Subcutaneous adipose tissue (tissue), 4 donors: ENCODE results near the gene HPCAL4. TPM values are rescaled to one million over a fixed set of nuclear protein-coding genes. Genes with fewer than 3 reads are reported as not detected.

ENCODE experiments used
- total RNA-seq, 4 donors: library from RNA; depleted of rRNA; stranded (reverse); fragments of >200 nt; gene quantifications; one replicate each; pipeline ENCODE4 v1.1.0, GENCODE V29; 2016
- TF ChIP-seq, protein P1 (sequence below): fragments of 450-650 bp; IDR thresholded peaks from one replicate; pipeline ENCODE4 v1.5.1; 2016; ENCODE audit warnings: low read depth, mild to moderate bottlenecking, control low read depth, antibody characterized with exemption, moderate library complexity

Gene HPCAL4
- total RNA-seq, 4 donors from 2014 or later: not detected

DNA sequence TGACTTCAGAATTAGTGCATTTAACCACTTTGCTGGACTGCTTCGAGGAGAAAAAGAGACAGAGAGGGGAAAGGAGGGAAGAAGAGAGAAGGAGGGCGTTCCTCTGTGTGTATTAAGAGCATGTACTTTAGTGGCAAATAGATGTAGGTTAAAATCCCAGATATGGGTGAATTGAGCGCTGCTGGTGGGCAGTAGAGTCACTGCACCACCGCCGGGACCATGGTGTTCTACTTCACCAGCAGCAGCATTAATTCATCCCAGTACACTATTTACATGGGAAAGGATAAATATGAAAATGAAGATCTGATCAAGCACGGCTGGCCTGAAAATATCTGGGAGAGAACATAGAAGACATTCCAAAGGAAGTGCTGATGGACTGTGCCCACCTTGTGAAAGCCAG is 26.6 kb upstream of the HPCAL4 start:
- TF ChIP-seq, protein P1, sequence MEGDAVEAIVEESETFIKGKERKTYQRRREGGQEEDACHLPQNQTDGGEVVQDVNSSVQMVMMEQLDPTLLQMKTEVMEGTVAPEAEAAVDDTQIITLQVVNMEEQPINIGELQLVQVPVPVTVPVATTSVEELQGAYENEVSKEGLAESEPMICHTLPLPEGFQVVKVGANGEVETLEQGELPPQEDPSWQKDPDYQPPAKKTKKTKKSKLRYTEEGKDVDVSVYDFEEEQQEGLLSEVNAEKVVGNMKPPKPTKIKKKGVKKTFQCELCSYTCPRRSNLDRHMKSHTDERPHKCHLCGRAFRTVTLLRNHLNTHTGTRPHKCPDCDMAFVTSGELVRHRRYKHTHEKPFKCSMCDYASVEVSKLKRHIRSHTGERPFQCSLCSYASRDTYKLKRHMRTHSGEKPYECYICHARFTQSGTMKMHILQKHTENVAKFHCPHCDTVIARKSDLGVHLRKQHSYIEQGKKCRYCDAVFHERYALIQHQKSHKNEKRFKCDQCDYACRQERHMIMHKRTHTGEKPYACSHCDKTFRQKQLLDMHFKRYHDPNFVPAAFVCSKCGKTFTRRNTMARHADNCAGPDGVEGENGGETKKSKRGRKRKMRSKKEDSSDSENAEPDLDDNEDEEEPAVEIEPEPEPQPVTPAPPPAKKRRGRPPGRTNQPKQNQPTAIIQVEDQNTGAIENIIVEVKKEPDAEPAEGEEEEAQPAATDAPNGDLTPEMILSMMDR: no peak

- TF ChIP-seq, protein P1: no peak
Observed at GRCh38 chr1:39713557-39713956, 22.3 kb upstream of the HPCAL4 start.

DNA sequence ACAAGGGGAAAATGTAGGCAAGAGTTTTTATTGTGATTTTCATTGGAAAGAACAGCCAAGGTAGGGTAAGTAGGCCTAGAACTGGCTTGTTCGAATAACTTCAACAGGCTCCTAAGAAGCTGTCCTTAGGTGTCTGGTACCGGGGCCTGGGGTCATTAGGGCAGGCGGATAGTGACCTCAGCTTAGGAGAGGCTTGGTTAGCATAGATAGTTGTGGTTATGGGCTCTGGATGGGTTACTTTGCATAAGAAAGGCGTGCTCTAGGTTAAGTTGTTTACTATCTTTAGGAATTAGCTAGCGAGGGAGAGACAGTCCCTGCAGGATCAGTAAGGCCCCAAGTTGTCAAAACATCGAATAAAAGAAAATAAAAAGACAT is 20.7 kb upstream of the HPCAL4 start:
- TF ChIP-seq, protein P1: no peak

DNA sequence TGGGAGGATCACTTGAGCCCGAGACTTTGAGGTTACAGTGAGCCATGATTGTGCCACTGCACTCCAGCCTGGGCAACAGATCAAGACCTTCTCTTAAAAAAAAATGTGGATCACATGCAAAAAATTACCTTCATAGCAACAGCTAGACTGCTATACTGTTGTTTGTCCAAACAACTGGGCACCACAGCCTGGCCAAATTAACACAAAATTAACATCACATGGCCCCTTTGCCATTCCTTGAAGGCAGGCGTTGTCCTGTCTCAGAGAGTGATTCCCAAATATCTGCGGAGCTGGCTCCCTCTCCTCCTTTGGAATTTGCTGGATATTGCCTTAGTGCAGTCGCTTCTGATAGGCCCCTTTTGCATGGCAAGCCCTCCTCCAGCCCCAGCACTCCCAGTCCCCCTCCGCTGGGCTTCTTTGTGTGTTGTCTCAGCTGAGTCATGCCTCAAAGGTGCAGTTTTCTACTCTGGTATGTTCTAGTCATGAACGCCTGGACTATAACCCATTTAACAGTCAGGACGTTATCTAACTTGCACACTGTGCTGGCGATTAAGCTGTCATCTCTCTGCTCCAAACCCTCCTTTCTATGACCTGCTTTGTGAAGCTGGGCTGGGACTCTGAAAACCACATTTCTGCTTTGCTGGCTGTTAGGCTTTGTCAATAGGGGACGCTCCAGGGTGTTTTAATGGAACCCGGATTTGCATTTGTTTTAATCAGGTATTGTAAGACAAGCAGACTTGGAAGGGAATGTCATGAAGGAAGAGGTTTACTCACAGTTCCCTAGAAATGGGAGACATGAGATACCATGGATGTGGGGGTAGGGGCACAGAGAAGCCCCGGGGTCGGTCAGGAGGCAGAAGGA is 20.1 kb upstream of the HPCAL4 start:
- TF ChIP-seq, protein P1: no peak

GRCh38 chr1:39707506-39707905 is 16.3 kb upstream of the HPCAL4 start:
- TF ChIP-seq, protein P1: no peak

DNA sequence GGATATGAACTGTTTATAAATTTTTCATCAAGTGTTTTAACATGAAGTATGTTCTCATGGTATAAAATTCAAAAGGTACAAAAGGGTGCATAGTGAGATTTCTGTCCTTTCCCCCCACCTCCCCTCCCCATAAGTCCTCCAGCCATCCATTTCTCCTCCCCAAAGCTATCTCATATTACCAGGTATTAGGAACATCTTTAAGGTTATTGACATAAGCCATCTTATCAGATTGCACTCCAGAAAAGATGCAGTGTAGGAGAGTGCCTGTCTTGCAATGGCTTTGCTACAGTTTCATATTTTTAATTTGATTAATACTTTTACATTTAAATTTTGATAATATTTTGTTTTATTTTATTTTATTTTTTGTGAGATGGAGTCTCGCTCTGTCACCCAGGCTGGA is 13.5 kb upstream of the HPCAL4 start:
- TF ChIP-seq, protein P1: no peak

DNA sequence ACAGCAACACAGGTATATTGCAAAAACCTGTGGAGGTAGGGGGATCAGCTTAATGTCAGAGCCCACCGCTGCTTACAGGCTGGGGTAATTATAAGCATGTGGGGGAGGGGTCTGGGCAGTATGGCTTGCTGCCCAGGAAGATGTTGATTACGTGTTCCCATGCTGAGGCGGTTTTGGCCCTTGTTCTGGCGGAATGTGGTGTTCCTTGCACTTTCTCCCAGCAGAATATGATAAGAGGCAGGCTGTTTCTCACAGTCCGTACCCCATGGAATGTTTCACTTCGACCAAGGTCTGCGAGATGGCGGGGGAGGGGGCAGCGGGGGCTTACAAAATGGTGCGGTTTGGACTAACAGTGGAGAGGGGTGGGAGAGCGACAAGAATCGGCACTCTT is 9.8 kb upstream of the HPCAL4 start:
- TF ChIP-seq, protein P1: no peak
